Measurements from ENCODE around the gene MRPL43. TPM values are rescaled to one million over a fixed set of nuclear protein-coding genes. Genes with fewer than 3 reads are reported as not detected.

Gene MRPL43
- polyA plus RNA-seq, 1 donor: 83.3 TPM

DNA sequence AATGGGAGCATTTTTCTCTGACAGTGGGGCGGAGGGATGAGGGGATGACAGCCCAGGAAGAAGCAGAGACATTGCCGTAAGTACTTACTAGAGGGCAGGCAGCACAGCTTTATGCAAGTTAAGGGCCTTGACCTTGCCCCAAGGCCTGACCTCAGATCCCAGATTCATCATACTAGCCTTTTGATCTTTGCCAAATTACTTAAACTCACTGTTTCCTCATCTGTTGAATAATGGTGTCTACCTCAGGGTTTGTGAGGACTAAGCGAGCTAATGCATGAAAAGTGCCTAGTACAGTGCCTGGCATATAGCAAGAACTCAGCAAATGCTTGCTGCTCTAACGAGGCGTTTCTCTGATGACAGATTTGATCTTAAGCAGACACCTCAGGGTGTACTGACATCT is 21.5 kb downstream of the MRPL43 start:
- DNase-seq: no peak
- Histone ChIP-seq H3K4me1 (ENCODE audit: control insufficient read depth, insufficient read depth, low read length) (peaks cover 16% of the 10 kb centered on the region), H3K27me3 (ENCODE audit: control insufficient read depth, insufficient read depth, low read length) (no peaks in the 10 kb centered on the region), H3K36me3 (ENCODE audit: control insufficient read depth, insufficient read depth, low read length) (peaks cover 28% of the 10 kb centered on the region), H3K4me3 (ENCODE audit: low read length) (no peak overlapping the region), H3K9me3 (ENCODE audit: control insufficient read depth, low read depth, low read length) (no peaks in the 10 kb centered on the region), H3K27ac (ENCODE audit: low read length) (no peak overlapping the region)
- no CpG with 5 or more reads among the region's 5 CpGs for WGBS (ENCODE audit: insufficient coverage, low lambda C conversion rate)

- Histone ChIP-seq H3K27ac (ENCODE audit: low read length) (no peak overlapping the region), H3K27me3 (ENCODE audit: control insufficient read depth, insufficient read depth, low read length) (no peaks in the 10 kb centered on the region), H3K4me1 (ENCODE audit: control insufficient read depth, insufficient read depth, low read length) (peaks cover 16% of the 10 kb centered on the region), H3K9me3 (ENCODE audit: control insufficient read depth, low read depth, low read length) (no peaks in the 10 kb centered on the region), H3K36me3 (ENCODE audit: control insufficient read depth, insufficient read depth, low read length) (peaks cover 40% of the 10 kb centered on the region), H3K4me3 (ENCODE audit: low read length) (no peak overlapping the region)
- no CpG with 5 or more reads among the region's 1 CpG for WGBS (ENCODE audit: insufficient coverage, low lambda C conversion rate)
- no peak for DNase-seq
Observed at GRCh38 chr10:100963826-100964225, 23.5 kb downstream of the MRPL43 start.

GRCh38 chr10:100962351-100963080 is 24.8 kb downstream of the MRPL43 start:
- Histone ChIP-seq H3K9me3 (ENCODE audit: control insufficient read depth, low read depth, low read length) (no peaks in the 10 kb centered on the region), H3K4me3 (ENCODE audit: low read length) (no peak overlapping the region), H3K36me3 (ENCODE audit: control insufficient read depth, insufficient read depth, low read length) (peaks cover 47% of the 10 kb centered on the region), H3K27me3 (ENCODE audit: control insufficient read depth, insufficient read depth, low read length) (no peaks in the 10 kb centered on the region), H3K27ac (ENCODE audit: low read length) (no peak overlapping the region), H3K4me1 (ENCODE audit: control insufficient read depth, insufficient read depth, low read length) (peaks cover 6% of the 10 kb centered on the region)
- no peak for DNase-seq
- 71% methylated on average over 1 of the region's 4 CpGs for WGBS (ENCODE audit: insufficient coverage, low lambda C conversion rate)

DNA sequence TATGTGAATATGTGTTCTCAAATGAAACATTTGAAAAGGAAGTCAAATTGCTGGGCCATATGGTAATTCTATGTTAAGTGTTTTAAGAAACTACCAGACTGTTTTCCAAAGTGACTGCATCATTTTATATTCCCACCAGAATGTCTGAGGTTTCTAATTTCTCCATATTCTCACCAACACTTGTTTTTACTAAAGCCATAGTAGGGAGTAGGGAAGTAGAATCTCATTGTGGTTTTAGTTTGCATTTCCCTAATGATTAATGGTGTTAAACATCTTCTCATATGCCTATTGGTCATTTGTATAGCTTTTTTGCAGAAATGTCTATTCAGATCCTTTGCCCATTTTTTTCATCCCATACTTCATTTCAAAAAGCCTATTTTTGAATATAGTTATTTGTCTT is 27.0 kb downstream of the MRPL43 start:
- H3K27me3 ChIP-seq (ENCODE audit: control insufficient read depth, insufficient read depth, low read length): no peaks in the 10 kb centered on the region
- H3K36me3 ChIP-seq (ENCODE audit: control insufficient read depth, insufficient read depth, low read length): peaks cover 47% of the 10 kb centered on the region
- no peak overlapping the region for H3K27ac ChIP-seq (ENCODE audit: low read length)
- H3K9me3 ChIP-seq (ENCODE audit: control insufficient read depth, low read depth, low read length): no peaks in the 10 kb centered on the region
- no peak for DNase-seq
- no peak overlapping the region for H3K4me3 ChIP-seq (ENCODE audit: low read length)
- H3K4me1 ChIP-seq (ENCODE audit: control insufficient read depth, insufficient read depth, low read length): peaks cover 3% of the 10 kb centered on the region

DNA sequence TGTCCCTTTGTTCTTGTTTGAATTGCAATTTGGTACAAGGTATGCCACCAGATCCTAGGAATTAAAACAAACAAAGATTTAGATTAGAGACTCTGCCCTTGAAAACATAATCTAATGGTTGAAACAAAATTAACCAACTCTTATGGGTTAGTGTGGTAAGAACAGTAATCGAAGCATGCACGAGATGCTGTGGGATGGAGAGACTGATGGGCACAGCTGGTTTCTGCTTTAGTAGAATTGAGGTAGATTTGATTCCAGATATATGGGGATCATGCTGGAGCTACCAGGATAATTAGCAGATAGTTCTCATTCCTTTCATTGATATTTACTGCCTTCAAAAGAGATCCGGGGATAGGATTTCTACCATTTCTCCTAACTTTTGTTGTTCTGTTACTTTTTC is 38.4 kb downstream of the MRPL43 start:
- H3K27ac ChIP-seq (ENCODE audit: low read length): no peak overlapping the region
- no peaks in the 10 kb centered on the region for H3K9me3 ChIP-seq (ENCODE audit: control insufficient read depth, low read depth, low read length)
- no peaks in the 10 kb centered on the region for H3K4me1 ChIP-seq (ENCODE audit: control insufficient read depth, insufficient read depth, low read length)
- WGBS (ENCODE audit: insufficient coverage, low lambda C conversion rate): 100% methylated on average over 1 of the region's 3 CpGs
- no peak for DNase-seq
- no peaks in the 10 kb centered on the region for H3K27me3 ChIP-seq (ENCODE audit: control insufficient read depth, insufficient read depth, low read length)
- H3K36me3 ChIP-seq (ENCODE audit: control insufficient read depth, insufficient read depth, low read length): peaks cover 54% of the 10 kb centered on the region
- H3K4me3 ChIP-seq (ENCODE audit: low read length): no peak overlapping the region

- Histone ChIP-seq H3K4me3 (ENCODE audit: low read length) (no peak overlapping the region), H3K27ac (ENCODE audit: low read length) (no peak overlapping the region), H3K9me3 (ENCODE audit: control insufficient read depth, low read depth, low read length) (no peaks in the 10 kb centered on the region), H3K36me3 (ENCODE audit: control insufficient read depth, insufficient read depth, low read length) (peaks cover 68% of the 10 kb centered on the region), H3K27me3 (ENCODE audit: control insufficient read depth, insufficient read depth, low read length) (no peaks in the 10 kb centered on the region), H3K4me1 (ENCODE audit: control insufficient read depth, insufficient read depth, low read length) (no peaks in the 10 kb centered on the region)
- no peak for DNase-seq
Observed at GRCh38 chr10:100945754-100946153, 41.5 kb downstream of the MRPL43 start.

DNA sequence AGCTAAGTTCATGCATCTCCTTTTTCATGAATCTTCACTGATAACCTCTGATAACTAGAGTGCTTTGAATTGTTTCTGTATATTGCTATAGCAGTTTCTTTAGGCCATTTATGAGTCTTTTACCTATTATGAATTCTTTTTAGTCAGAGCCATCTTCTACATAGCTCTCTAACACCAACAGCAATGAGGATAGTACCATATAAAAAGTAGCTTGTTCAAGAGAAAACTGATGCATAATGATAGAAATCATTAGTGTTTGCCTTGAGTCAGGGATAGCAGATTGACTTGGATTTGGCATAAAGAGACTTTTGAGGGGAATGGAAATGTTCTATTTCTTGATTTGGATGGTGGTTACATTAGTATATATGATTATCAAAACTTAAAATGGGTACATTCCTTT is 43.8 kb downstream of the MRPL43 start:
- H3K9me3 ChIP-seq (ENCODE audit: control insufficient read depth, low read depth, low read length): no peaks in the 10 kb centered on the region
- H3K27me3 ChIP-seq (ENCODE audit: control insufficient read depth, insufficient read depth, low read length): no peaks in the 10 kb centered on the region
- no peaks in the 10 kb centered on the region for H3K4me1 ChIP-seq (ENCODE audit: control insufficient read depth, insufficient read depth, low read length)
- peaks cover 60% of the 10 kb centered on the region for H3K36me3 ChIP-seq (ENCODE audit: control insufficient read depth, insufficient read depth, low read length)
- H3K4me3 ChIP-seq (ENCODE audit: low read length): no peak overlapping the region
- DNase-seq: no peak
- no peak overlapping the region for H3K27ac ChIP-seq (ENCODE audit: low read length)

- no peaks in the 10 kb centered on the region for H3K27me3 ChIP-seq (ENCODE audit: control insufficient read depth, insufficient read depth, low read length)
- DNase-seq: no peak
- H3K4me1 ChIP-seq (ENCODE audit: control insufficient read depth, insufficient read depth, low read length): no peaks in the 10 kb centered on the region
- H3K9me3 ChIP-seq (ENCODE audit: control insufficient read depth, low read depth, low read length): no peaks in the 10 kb centered on the region
- WGBS (ENCODE audit: insufficient coverage, low lambda C conversion rate): no CpG with 5 or more reads among the region's 3 CpGs
- H3K4me3 ChIP-seq (ENCODE audit: low read length): no peak overlapping the region
- peaks cover 60% of the 10 kb centered on the region for H3K36me3 ChIP-seq (ENCODE audit: control insufficient read depth, insufficient read depth, low read length)
- H3K27ac ChIP-seq (ENCODE audit: low read length): no peak overlapping the region
Observed at GRCh38 chr10:100942229-100942628, 45.1 kb downstream of the MRPL43 start.

- Histone ChIP-seq H3K27ac (ENCODE audit: low read length) (no peak overlapping the region), H3K27me3 (ENCODE audit: control insufficient read depth, insufficient read depth, low read length) (no peaks in the 10 kb centered on the region), H3K4me3 (ENCODE audit: low read length) (no peak overlapping the region), H3K36me3 (ENCODE audit: control insufficient read depth, insufficient read depth, low read length) (peaks cover 57% of the 10 kb centered on the region), H3K9me3 (ENCODE audit: control insufficient read depth, low read depth, low read length) (no peaks in the 10 kb centered on the region), H3K4me1 (ENCODE audit: control insufficient read depth, insufficient read depth, low read length) (no peaks in the 10 kb centered on the region)
- no peak for DNase-seq
Observed at GRCh38 chr10:100939763-100940344, 47.4 kb downstream of the MRPL43 start.

Data from large intestine (tissue), 3 donors.